Amniotic epithelial cell (primary cell): ENCODE results near the gene STYK1.

Experiments
- DNase-seq: peaks from one replicate; pipeline ENCODE4 v3.0.0-alpha.2; 2010; ENCODE audit warnings: low read depth

STYK1 gene, protein sequence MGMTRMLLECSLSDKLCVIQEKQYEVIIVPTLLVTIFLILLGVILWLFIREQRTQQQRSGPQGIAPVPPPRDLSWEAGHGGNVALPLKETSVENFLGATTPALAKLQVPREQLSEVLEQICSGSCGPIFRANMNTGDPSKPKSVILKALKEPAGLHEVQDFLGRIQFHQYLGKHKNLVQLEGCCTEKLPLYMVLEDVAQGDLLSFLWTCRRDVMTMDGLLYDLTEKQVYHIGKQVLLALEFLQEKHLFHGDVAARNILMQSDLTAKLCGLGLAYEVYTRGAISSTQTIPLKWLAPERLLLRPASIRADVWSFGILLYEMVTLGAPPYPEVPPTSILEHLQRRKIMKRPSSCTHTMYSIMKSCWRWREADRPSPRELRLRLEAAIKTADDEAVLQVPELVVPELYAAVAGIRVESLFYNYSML

DNA sequence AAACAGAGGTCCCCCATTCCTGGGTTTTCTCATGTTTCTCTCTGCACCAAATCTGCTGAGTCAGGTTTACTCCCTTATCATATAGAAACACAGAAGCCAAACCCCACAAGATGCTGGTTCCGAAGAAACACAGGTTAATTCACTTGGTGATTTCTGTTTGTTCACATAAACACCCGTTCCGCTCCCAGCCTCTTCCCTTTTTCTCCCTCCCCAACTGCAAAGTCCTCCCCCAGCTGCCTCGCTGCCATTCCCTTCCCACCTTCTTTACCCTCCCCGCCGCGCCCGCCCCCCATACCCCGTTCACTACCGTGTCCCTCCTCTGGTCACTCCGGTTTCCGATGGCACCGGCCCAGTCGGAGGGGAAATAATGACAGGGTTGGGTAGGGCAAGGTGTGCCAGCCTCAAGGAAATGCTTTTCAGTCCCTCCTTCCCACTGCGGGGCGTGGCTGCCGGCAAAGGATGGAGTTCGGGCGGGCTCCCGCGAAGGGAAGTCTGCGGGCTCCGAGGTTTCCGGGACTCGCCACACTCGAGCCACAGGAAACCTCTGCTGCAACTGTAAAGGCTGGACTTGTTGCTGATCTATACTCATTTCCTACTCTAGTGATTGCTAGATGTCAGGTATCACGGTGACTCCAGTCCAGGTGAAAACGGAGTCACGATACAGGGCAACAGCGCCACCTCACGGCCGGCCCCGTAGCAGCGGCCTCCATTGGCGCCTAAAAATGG, at the start of gene STYK1:
Gene STYK1, minus strand, starts transcription at position 394 of the 726 bp plus-strand sequence. CDS start 39,434 bp downstream, outside the sequence.
- peak; percentile 15 for DNase-seq

DNA sequence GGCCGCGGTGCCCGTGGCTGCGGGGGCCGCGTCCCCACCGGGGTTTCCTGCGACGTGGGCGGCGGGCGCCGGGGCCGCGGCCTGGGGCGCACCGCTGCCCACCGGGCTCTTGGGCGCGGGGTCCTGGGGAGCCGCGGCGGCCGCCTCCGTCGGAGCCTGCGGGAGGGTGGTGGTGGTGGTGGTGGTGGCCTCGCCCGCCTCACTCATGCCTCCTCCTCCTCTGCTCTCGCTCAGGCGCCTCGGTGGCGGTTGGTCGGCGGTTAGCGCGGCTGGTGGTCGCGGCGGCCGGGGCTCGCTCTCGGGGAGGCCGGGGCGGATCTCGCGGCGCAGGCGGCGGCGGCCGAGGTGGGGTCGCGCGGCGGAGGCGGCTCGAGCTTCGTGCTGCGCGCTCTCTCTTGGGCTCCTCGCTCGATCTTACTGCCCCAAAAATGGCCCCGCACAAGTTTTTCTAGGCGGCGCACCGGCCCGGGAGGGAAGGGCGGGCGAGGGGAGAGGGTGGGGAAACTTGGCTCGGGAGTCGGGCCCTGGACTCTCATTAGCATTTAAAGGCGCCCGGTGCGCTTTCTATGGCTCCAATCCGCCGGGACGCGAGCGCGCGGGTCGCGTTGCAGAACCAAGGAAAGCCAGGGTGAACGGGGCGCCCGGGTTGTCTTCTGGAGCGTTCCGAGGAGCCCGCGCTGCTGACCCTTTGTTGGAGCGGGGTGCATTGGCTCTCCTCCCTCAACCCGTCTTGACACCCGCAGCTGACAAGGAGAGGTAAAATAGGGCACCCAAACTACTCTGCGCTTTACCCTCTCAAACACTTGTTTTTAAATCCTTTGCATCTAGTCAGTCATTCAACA, 49.3 kb upstream of the STYK1 start, which contains the start of gene YBX3:
Gene YBX3, minus strand, starts transcription at position 419 of the 842 bp plus-strand sequence. Its CDS starts 212 bp downstream, at position 207.
- peak; percentile 81 for DNase-seq

DNA sequence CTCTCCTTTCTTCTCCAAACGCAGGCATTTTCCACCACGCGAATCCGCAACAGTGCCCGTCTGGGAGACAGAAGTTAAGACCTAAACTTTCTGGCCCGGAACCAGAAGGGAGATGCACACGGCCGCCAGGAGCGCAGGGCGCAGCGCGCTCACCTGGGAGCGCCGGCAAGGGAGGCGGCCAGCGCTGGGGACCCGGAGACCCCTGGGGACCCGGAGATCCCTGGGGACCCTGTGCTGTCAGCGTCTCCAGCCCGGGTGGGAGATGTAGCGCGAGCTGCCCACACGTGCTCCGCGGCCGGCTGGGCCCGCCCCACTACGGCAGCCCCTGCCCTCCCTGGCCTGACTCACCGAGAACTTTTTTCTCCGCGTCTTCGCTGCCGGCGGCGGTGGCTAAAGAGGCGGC, 48.7 kb upstream of the STYK1 start:
- DNase-seq: peak; percentile 62

DNA sequence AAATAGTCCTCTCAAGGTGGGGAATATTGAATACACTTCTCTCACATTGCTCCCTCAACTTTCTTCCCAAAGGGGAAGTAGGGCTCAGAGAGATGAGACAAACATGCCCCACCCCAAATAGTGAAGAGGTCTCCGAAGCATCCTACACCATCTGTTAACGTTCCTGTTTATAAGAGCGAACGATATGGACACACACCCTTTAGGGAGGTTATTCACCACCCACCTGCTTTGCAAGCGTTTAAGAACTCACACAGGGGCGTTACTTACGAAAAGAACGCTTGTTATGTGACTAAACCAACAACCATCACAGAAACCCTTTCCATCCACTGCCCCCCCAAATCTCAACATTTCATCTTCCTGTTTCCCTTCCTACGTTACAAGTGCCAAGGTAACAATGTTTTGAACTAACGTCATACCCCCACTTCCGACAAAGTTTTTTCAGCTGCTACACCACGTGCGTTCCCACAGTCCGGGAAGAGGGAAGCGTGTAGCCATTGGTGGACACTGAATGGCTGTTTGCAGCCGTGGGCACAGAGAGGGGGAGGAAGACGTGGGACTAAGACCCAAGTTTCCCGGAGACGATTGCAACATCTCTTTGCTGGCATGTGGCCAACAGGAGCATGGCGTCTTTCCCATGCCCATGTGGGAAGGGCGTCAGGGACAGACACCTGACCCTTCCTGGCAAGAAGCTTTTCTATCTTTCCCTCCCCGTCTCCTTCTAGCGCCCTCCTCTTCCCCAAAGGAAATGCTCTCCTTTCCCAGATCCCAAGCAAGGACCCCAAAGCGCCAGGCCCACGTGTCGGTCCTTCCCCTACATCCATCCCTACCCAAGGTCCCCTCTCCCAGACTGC, 48.0 kb upstream of the STYK1 start:
- peak; percentile 99 for DNase-seq

DNA sequence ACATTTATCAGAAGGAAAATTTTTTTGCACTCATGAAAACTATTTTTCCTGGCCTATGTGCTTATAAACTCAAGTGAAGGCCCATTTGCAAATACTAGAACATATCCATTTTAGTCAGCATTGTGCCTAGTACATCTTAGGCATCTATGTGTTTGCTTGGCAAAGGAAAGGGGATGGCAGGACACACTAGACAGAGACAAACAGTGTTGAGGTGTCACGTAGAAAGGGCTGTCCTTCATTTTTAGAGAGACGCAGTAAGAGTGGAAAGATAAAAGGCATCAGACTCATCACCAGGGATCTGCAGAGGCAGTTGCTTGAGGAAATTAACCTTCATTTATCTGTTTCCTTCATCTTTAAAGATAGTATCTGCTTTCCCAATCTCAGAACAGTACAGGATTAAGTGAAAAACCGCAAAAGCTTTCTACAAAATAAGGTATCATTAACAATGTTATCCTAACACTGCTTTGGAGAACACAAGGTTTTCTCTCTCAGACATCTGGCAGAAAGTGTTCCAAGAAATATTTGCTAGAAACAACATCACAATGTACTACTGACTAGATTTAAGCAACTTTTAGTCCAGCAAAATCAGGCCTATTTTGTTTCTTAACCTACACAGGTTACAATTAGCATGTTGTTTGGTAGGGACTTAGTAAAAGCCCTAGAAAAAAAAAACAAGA, 47.3 kb upstream of the STYK1 start:
- DNase-seq: peak; percentile 76

DNA sequence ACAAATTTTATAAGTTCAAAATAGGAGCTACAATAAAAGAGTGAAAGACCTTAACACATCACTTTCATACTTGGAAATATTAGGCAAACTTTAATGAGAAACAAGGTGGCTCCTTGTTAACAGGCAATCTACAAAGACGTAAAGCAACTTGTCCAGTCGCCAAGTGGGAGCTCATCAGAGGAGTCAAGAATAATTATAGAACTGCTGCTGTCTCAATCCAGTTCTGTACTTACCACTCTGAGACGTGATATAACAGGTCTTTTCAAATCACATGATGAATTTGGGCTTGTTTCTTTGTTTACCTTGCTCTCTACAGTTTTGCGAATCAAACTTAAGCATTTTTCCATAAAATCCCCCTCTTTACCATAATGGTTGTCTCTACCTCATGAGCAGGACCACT, 45.6 kb upstream of the STYK1 start:
- no peak for DNase-seq

DNA sequence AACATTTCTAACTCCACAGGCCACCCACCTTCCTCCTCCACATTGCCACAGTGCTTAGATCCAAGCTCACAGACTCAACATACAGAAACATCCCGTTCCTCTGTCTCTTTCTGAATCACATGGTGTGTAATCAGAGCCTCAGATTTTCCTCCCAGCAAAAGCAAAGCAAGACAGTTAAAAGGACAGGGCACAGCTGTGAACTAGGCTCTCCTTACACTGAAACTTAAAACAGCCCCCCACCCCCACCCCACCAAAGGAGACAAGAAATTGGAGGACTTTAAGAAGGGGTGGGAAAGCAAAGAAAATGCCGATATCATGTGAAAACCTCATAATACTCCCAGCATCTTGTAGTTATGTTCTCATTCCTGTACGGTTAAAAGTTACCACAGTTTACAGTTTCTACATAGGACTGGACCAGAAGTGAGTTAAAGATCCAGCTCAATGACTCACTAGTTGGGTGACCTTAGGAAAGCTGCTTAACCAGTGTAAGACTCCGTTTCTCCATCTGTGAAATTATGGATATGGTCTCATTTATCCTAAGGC, 44.5 kb upstream of the STYK1 start:
- DNase-seq: peak; percentile 83

DNA sequence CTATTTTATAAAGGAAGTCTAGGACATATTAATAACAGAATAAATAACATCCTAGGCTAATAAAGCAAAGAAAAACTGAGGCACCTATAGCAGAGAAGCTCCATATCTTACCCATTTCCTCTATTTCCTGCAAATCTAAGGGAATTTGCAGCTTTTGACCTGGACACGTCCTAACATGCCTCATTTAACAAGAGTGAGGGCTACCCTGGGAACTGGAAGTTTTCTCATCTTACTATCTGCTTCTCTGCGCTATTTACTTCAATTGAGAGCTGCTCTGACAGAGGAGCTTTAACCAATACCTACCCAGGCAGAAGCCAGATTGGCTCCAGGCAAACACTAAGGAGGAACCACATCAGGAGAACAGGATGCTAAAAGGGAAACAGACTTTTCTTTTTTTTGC, 43.6 kb upstream of the STYK1 start:
- DNase-seq: peak; percentile 41

DNA sequence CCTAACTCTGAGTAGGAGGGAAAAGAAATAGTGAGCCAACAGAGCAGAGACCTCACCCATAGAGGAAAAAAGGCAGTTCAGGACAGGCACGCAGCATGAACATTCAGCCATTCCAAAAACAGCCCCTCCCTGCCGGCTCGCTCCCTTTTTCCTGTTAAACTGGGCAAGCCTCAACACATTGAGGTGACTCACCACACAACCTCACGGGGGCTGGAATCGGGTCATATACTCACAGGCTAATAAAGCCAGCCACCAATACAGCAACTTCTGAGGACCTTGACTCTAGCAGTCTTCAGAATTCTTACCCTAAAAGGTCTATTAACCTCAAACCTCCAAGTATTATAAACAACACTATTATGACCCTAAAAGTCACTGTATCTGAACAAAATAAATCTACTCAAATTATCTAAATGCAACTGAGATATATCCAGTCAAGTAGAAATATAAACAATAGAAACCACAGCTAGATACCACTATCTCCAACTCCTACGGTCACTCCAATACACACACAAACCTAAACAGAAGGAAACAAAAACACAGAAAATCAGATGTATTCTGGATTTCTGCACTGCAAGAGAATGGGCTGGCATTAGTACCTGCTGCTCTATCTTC, 43.0 kb upstream of the STYK1 start:
- peak; percentile 89 for DNase-seq

DNA sequence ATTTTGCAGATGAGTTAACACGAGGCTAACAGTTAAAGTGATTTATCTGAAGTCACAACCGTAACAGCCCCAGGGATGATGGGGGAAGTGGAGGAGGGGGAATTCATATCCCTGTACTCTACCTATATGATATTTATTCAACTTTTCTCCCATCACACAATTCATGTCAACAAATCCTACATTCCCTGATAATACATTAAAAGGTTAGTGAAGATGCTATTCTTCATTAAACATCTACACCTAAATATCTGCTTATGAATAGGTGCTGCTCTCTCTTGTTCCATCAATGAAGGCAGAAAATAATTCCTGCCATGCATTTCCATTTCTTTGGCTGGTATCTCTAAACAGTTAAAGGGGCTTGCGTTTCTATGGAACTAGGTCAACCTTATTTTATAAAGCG, 42.4 kb upstream of the STYK1 start:
- DNase-seq: no peak

DNA sequence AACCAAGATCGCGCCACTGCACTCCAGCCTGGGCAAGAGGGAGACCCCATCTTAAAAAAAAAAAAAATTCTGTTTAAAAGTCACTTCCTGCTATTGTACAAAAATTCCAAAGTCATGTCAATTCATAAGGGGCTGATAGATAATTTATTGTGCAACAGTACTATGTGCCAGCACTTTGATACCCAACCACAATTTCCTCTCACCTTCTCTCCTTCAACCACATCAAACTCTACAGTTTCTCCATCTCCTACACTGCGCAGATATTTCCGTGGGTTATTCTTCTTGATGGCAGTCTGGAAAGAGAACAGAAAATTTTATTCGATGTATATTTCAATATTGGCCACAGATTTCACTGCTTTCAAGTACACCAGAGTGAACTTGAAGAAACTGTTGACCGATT, 41.6 kb upstream of the STYK1 start:
- DNase-seq: no peak

DNA sequence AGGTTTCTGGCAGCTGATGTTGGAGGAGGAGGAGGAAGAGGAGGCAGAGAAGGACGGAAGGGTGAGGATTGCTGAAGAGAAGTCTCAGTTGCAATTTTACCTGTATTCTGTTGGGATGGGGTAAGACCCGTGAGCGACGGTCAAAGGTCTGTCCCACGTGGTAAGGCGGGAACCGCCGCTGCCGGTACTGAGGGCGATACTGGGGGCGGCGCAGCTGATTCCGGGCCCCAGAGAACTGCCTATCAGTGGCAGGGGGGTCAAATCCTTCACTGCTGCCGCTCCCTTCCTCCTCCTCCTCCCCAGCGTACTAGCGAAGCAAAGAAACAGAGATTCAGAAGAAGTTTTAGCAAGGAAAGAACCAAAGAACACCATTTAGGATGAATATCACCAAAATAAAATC, 36.0 kb upstream of the STYK1 start:
- DNase-seq: no peak

DNA sequence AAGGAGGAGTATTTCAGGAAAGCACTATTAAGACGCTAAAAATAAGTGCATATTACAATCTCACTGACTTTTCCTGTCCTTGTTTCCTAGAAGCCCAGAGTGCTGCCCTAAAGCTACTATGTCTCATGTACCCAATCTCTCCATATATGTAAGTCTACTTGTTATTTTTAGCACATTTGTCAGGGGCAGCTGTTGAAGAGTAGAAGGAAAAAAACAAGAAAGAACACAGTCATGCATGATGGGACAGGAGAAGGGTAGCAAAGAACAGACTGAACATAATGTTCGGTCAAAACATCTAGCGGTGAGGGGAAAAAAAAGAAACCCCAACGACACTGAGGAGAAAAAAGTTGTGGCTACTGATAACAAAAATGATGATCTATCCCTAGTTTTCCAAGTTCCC, 35.0 kb upstream of the STYK1 start:
- no peak for DNase-seq

DNA sequence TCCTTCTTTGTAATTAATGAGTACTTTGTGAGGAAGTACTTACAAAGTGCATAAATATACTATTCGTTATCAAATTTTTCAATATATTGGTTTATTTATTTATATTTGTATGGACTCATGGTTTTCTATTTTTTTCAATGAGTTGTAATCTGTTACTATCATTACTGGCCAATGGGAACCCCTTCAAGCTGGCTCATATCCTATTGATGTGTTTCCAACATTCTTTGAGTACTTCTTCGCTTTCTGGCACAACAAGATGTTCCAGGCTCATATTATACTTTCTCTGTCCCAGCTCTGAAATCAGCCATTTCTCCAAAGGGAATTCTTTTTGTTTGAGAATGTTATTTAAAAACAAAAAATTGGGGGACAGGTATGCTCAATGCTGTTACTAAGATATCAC, 31.8 kb upstream of the STYK1 start:
- DNase-seq: peak; percentile 31

DNA sequence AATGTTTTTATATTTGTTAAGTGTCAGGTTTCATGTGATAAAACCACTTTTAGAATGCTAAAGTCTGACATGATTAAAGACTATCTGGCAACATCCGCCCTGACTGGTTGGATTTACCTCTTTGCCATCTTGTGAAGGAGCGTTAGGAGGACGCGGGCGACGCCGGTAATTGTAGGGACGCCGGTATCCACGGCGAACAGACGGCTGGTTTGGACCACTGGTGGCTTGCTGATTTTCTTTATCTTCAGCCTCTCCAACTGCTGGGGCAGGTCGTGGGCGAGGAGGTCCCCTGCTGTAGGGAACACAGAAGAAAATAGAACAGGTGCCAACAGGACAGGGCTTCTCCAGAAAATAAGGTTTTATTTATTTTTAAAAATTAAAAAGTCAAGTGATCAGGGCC, 28.0 kb upstream of the STYK1 start:
- DNase-seq: no peak

DNA sequence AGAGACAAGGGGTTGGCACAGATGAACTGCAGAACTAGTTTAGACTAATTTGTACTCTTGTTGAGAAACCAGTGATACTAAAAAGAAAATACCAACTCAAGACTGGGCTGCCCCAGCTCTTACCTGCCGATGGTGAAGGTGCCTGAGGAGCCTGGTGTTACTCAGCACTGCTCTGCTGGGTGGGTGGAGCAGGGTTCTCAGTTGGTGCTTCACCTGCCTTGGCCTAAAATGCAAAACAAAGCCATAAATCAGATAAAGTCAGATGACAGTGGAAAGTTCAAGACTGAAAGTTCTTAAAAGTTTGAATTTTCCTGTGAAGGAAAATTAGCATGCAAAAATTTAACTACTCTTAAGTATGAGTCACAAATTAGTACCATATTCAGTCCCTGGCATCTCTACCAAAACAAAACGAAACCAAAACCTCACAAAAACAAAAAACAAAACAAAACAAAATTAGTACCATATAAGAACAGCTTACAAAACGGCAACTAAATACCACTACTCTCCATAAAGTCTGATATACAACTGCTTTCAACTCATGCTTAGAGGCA, 27.4 kb upstream of the STYK1 start:
- DNase-seq: no peak

DNA sequence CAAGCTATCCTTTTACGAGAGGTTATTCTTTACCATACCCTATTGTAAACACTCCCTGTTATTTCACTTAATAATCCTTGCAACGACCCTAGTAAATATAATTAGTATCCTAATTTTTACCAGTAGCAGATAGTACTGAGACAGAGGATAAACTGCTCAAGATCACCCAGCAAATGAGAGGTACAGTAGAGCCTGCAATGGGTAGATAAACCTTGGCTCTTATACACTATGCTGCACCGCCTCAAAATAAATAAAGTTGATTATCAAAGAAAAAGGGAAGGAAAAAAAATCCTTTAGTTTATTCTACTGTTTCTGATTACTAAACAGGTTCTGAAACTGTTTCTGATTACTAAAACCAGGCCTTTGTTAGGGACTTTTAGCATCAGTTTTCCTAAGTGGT, 26.7 kb upstream of the STYK1 start:
- no peak for DNase-seq

DNA sequence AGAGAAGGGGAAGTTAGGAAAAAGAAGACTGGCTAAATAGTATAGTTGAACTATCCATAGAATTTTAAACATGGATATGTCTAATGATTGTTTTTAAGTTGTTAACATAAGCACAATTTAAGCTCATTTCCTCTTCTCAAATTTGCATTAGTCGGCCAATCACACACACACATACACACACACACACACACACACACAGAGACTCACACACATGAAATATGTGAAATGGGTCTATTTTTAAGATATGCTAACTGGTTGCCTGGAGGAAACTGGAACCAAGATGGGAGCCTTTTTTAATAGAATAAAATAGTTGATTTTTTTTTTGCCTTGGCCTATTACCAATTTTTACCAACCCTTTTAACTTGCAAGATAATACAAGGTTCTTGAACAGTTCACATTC, 24.0 kb upstream of the STYK1 start:
- no peak for DNase-seq

DNA sequence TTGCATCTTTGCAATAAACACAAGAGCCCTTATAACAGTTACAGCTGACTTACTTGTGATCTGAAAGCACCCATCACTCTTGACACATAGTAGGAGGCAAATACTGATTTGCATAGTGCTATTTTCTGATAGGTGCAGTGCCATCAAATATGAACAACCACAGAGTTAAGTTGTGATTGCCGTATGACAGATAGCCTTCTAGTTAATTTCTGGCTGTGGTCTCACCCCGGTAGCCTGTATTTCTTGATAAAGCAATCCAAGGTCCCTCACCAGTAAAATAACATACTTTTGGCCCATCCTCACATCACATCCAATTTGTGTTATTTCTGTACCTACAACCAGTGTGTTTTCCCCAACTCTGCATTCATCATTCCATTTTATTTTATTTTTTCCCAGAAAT, 23.3 kb upstream of the STYK1 start:
- DNase-seq: no peak

DNA sequence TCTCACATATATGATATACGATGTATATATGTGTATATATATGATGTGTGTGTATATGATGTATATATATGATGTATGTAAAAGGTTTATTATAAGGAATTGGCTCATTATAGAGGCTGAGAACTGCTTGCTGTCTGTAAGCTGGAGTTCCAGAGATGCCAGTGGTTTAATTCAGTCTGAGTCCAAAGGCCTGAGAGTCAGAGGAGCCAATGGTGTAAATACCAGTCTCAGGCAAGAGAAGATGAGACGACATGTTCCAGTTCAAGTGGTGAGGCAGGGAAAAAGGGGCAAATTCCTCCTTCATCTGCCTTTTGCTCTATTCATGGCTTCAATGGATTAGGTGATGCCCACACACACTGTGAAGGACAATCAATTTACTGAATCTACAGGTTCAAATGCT, 17.1 kb upstream of the STYK1 start:
- DNase-seq: peak; percentile 31
